Dedifferentiated amniotic fluid mesenchymal stem cell (primary cell): Measurements from ENCODE around the gene OR4S1.
"Not testable (repeated sequence)": the region's sequence is repeated elsewhere in the genome, so short reads cannot be mapped to it uniquely, and the experiment has no call there.

Source experiments
- DNase-seq: peaks from one replicate; pipeline ENCODE4 v3.0.0-alpha.2; 2016; ENCODE audit errors: extremely low spot score

OR4S1 gene, protein sequence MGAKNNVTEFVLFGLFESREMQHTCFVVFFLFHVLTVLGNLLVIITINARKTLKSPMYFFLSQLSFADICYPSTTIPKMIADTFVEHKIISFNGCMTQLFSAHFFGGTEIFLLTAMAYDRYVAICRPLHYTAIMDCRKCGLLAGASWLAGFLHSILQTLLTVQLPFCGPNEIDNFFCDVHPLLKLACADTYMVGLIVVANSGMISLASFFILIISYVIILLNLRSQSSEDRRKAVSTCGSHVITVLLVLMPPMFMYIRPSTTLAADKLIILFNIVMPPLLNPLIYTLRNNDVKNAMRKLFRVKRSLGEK

DNA sequence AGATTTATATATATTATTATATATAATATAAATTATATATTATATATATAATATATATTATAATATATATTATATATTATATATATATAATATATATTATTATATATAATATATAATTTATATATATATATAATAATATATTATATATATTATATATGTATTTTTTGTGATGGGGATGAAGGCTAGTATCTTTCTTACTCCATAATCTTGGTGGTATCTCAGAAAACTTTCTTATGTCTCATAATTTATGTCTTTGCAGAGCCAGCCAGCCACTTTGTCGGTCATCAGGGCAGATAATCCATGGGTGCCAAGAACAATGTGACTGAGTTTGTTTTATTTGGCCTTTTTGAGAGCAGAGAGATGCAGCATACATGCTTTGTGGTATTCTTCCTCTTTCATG lies at the start of gene OR4S1:
Gene OR4S1, plus strand, starts transcription at position 301 of the 400 bp plus-strand sequence. Its CDS starts 0 bp downstream, at position 301.
- DNase-seq, result no peak

DNA sequence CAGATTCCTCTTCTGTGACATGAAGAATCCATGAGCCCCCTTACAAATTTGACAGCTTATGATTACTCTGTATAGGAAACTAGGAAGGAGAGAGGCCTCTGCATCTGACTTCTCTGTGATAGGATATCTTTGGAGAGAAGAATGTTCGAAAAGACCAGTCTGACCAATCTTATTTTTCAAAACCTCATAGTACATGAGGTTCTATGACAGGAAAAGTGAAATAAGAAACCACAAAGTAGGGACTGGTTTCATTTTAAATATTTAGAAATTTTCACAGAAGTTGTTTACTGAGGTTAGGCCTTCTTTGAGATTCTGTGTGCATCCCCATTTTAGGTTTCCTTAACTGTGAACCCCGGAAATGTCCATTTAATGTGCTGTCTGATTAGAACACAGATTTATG lies 44.4 kb upstream of the OR4S1 start:
- DNase-seq, result no peak

DNA sequence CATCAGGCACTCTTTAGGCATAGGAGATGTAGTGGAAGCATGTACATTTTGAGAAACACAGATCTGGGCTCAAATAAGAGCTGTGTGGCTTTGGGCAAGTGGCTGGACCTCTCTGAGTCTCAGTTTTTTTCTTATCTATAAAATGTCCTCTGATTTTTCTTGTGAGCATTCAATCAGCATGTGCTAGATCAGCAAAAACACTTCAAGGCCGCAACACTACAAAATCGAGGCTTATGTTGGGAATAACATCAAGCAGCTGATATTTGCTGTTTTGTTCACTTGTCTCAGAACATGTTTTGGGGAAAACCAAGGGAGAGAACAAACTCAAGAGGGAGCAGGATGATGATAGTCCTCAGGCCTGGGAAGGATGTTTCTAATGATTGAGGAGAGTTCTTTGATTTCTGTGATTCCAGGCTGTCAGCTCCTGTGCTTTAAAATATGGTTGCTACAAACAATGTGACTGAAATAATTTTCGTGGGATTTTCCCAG lies 42.6 kb upstream of the OR4S1 start, which contains the start of gene OR4X1:
Gene OR4X1, plus strand, starts transcription at position 439 of the 489 bp plus-strand sequence. Its CDS starts 0 bp downstream, at position 439.
- DNase-seq, result no peak

DNA sequence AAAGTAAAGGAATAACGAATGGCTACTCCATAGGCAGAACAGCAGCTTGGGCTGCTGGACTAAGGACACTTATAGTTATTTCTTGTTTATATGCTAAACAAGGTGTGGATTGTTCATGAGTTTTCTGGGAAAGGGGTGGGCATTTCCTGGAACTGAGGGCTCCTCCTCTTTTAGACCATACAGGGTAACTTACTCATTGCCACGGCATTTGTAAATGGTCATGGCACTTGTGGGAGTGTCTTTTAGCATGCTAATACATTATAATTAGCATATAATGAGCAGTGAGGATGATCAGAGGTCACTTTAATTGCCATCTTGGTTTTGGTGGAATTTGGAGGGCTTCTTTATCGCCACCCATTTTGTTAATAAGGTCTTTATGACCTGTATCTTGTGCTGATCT lies 35.4 kb upstream of the OR4S1 start:
- DNase-seq, result no peak

DNA sequence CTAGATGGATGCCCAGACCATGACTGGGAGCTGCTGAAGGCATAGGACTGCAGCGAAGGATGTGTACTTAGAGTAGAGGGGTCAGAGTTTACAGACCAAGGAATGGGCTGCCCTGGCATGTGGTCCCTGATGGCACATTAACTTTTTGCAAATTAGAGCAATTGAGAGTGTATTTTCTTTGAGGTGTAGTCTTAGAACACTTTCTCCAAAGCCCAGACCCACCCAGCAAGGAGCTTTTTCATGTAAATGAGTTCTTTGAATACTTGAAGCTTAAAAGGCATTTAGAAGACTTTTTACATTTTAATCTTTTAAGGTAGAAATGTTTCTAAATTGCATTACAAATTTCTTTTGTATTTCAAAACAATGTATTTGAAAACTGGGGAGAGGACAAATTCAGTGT lies 33.4 kb upstream of the OR4S1 start:
- no peak for DNase-seq

DNA sequence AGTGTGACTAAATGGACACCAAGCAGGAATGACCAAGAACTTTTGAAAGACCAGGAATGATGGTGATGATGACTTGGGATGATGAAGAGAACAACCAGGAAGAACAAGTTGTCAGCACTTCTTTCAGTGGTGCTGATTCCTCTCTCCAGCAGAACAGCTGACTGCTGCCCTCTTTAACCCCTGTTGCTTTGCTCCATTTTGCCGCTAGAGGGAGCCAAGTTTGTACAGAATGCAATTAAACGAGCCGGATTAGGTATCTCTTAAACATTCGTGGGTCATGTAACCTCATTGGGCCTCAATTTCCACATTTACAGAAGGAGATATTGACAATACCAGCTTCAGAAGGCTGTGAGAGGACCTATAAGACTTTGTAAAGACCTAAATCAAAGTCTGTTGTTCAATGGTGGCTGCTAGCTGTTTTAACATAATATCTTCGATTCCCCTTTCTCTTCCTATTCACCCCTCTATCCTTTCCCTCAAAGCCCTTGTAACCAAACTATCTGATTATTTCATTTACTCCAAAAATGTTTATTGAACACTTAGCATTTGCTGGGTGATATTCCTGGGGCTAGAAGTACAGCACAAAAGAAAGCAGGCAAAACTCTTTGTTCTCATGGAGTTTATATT lies 1.9 kb downstream of the OR4S1 start:
- peak; percentile 56 for DNase-seq

DNA sequence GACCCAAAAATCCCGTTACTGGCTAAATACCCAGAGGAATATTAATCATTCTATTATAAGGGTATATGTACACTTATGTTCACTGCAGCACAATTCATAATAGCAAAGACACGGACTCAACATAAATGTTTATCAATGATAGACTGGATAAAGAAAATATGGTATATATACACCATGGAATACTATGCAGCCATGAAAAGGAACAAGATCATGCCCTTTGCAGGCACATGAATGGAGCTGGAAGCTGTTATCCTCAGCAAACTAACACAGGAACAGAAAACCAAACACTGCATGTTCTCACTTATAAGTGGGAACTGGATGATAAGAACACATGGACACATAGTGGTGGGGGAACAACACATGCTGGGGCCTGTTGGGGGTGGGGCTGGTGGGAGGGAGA lies 7.6 kb downstream of the OR4S1 start:
- DNase-seq, result not testable (repeated sequence)

DNA sequence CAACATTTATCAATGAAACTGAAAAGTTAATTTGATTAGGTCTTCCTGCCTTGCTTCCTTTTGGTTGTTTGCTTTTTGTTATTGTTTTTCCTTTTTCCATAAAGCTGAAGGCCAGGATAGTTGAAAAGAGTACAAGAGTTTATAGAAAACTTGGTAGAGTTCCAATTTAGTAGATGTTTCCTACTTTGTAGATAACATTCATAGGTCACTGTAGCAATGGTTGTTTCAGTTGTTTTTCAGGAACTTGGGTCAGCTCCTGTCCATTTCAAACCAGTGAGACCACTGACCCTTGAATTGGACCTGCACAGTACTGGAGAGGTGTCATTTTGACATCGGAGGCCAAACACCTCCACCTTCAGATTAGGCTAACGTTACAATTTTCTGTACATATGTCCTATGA lies 13.8 kb downstream of the OR4S1 start:
- not testable (repeated sequence) for DNase-seq

DNA sequence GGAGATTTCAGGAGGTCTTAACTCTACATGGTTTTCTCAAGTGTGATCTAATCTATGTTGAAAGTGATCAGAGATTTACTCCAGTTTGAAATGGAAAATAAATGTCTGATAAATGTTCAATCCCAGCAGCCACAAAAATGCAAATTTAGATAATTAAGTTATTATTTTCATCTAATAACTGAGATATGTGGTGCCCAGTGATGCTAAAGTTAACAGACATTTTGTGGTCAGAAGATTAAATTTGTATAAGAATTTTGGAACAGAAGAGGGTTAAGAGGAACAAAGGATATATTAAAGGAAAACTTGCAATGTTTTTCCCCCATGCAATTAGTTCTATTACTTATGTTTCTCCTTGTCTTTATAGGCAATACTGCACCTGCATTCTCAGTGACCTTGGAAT lies 18.6 kb downstream of the OR4S1 start, which contains the start of gene OR4C3:
Gene OR4C3, plus strand, starts transcription at position 301 of the 400 bp plus-strand sequence. CDS start 102 bp downstream, outside the sequence.
- DNase-seq, result not testable (repeated sequence)

DNA sequence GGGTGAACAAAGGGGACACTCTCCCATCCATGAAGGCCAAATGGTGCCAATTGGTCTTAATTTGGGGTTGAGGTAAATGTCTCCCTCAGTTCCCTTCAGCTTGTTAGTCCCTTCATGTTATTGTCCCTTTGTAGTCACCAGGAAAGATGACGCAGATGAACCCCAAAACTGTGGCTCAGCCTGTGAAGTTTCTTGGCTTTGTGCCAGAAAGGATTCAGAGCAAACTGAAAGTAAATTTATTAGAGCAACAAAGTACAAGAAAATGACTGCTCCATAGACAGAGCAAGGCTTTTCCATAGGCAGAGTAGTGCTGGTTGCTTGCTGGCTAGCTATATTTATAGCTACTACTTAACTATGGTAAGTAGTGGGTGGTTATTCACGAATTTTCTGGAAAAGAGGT lies 35.4 kb downstream of the OR4S1 start:
- DNase-seq, result no peak

DNA sequence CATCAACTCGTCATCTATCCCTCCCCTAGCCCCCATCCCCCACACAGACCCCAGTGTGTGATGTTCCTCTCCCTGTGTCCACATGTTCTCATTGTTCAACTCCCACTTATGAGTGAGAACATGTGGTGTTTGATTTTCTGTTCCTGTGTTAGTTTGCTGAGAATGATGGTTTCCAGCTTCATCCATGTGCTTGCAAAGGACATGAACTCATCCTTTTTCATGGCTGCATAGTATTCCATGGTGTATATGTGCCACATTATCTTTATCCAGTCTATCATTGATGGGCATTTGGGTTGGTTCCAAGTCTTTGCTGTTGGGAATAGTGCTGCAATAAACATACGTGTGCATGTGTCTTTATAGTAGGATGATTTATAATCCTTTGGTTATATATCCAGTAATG lies 36.5 kb downstream of the OR4S1 start:
- not testable (repeated sequence) for DNase-seq

DNA sequence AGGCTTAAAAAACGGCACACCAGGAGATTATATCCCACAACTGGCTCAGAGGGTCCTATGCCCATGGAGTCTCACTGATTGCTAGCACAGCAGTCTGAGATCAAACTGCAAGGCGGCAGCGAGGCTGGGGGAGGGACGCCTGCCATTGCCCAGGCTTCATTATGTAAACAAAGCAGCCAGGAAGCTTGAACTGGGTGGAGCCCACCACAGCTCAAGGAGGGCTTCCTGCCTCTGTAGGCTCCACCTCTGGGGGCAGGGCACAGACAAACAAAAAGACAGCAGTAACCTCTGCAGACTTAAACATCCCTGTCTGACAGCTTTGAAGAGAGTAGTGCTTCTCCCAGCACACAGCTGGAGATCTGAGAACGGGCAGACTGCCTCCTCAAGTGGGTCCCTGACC lies 40.3 kb downstream of the OR4S1 start:
- not testable (repeated sequence) for DNase-seq

DNA sequence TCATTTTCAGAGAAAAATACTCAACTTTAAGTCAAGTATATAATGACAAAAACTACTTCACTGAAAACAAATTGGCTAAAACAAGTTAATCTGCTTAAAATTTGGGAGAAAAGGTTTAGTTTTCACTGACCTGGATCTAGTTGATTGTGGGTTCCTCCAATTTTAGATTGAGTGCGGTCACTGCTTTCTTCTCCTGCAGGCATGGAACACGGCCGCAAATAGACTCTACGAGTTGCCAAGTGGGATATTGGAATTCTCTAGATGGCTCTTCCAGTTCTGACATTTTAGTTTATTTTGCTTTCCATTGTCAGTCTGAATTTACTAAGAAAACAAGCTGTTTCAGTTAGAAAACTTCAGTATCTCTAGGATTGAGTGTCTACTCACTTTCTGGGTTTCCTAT lies 48.0 kb downstream of the OR4S1 start:
- no peak for DNase-seq

DNA sequence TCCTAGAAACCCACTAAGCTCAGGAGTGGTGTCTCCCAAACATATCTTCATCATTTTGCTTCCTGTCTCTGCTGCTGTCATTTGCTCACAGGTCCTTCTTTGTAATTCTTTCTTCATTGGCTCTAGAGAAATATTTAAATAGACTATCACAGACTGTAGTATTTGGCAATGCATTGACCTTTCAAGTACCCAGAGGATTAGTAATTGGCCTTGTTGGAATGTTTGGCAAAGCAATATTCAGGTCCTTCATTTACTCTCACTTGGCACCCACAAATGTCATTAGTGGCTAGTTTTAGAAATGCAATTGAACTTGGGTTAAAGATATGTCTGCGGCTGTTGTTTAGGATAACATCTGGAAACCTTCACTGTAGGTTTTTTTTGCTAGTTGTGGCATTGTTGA lies 48.7 kb downstream of the OR4S1 start:
- no peak for DNase-seq
